Posterior cingulate gyrus (tissue), 11 donors: ENCODE results near the gene MSGN1.
A peak's percentile ranks its signal among the peaks of the same experiment; 100 is the strongest.

ENCODE experiments used
- DNase-seq, 10 donors: peaks; one replicate each; pipeline versions ENCODE4 v3.0.0 to v3.0.0-alpha.2; 2020 to 2021; ENCODE audit warnings: mixed read lengths in 3 of 10
- intact Hi-C: fragments of 100-400 bp; cut with DNase I; formaldehyde crosslinking; loops from one replicate; pipeline ENCODE4 v1.15.1; 2023

The MSGN1 gene, protein sequence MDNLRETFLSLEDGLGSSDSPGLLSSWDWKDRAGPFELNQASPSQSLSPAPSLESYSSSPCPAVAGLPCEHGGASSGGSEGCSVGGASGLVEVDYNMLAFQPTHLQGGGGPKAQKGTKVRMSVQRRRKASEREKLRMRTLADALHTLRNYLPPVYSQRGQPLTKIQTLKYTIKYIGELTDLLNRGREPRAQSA

GRCh38 chr2:17816396-17817245 lies at the start of gene MSGN1:
Gene MSGN1, plus strand, starts transcription at chr2:17816460. Its CDS starts 59 bp downstream, at chr2:17816519.
- intact Hi-C loops = no loop called here
- DNase-seq = no peak

- intact Hi-C loops = no loop called here
Measured at GRCh38 chr2:17768894-17769293, 47.4 kb upstream of the MSGN1 start.

DNA sequence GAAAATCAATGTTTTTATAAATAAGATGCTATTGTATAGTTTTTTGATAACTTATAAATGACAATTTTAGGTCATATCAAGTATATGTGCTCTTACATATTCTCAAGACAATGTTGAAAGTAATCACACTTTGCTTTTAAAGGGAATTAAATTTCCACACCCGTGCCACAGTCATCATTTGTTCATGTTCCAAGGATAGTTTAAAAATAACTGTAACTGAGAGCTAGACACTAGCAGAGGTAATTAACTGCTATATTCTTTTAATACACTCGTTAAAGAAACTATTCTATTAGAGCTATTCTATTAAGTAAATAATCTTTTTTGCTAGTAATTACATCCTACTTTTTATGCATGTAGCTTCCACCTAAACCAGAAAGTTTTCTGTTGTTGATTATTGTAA lies 44.3 kb upstream of the MSGN1 start:
- DNase-seq = no peak
- intact Hi-C loops = no loop called here

More at GRCh38 chr2:17768894-17769293, 47.4 kb upstream of the MSGN1 start:
- DNase-seq = no peak

- intact Hi-C loops = no loop called here
- no peak for DNase-seq
Measured at GRCh38 chr2:17772532-17772931, 43.7 kb upstream of the MSGN1 start.

DNA sequence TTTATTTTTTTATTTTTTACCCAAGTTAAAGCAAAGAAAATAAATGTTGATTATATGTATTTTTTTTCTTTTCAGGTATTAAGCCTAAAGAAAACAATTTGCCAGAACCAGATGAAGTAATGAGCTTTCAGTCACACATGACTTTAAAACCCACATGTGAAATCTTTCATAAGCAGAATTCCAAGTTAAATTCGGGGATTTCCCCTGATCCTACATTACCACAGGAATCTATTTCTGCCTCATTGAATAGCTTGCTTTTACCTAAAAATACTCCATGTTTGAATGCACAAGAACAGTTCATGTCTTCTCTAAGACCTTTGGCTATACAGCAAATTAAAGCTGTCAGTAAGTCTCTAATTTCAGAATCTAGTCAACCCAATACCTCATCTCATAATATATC lies 35.7 kb upstream of the MSGN1 start:
- DNase-seq = no peak

GRCh38 chr2:17781482-17781881 lies 34.8 kb upstream of the MSGN1 start:
- DNase-seq = no peak
- intact Hi-C loops = no loop called here

More for the DNA sequence above, 35.7 kb upstream of the MSGN1 start:
- intact Hi-C loops = no loop called here

DNA sequence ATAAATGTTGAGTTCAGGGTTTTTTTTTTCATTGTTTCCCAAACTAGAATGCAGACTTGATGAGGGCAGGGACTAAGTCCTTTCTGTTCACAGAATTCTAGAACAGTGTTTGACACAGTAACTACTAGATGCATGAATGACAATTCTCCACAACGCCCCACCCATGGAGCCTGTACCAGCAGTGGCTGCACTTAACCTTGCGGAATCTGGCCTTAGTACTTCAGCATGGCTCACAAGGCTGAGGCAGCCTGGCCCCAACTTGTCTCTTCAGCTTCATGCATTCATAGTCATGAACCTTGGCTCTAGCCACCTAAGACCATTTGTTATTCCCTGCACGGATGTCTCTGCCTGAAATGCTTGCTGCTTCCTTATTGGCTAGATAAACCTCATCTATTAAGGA lies 29.5 kb upstream of the MSGN1 start:
- no peak for DNase-seq
- intact Hi-C loops = no loop called here

DNA sequence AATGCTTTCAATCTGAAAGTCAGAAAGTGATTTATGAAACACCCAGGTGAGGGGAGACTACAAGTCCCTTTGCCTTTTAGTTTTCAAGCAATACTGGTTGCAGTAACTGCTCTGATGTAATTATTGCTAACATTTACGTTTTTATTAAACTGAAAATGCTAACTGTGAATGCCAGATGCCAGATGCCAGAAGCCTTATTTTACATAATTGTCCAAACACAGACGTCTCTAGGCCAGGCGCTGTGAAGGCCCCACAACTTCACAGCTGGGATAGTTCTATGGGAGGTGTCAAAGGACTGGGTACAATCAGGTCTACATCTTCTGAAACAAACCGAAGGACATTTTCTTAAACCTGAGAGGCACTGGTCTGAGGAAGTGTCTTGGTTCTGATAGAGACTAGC lies 27.5 kb upstream of the MSGN1 start:
- DNase-seq = no peak
- intact Hi-C loops = no loop called here

GRCh38 chr2:17790536-17790935 lies 25.7 kb upstream of the MSGN1 start:
- intact Hi-C loops = no loop called here
- no peak for DNase-seq

DNA sequence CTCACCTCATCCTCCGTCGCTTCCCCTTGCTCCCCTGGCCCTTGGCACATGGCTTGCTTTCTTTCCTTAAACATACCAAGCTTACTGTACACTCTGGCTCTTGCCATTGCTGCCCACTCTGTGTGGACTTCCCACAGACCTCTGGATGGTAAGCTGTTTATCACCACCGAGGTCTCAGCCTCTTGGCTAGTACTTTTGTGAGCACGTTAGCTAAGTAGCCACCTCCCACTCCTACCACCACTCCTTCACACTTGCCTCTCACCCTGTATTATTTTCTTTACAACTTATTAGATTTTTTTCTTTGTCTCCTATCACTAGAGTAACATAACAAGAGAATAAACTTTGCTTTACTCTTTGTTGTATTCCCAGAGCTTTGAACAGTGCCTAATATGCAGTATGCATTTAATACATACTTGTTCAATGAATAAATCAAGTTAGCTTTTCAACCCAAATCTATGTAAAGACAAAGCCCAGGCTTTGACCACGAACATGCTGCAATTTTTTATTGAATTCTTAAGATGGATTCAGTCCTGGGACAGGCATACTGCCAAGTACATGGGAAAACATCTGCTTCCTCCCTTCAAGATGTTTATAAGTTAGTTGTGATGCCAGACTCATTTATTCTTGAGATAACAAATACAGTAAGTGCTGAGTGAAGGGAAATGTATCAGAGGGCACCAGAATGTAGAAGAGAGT lies 25.0 kb upstream of the MSGN1 start:
- no peak for DNase-seq
- intact Hi-C loops = no loop called here

DNA sequence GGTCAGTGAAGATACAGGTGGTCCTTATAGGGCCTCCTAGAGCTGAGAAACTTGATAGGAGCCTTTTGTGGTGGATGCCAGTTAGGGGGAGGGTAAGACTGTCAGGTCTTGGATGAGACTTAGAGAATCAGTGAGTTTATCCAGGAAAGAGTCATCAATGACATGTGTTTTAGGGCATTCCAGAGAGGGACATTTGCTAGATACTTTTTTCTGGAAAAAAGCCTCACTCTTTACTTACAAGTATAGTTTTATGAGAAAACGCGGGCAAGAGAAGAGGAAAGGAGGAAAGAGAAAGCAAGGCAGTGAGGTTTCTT lies 24.5 kb upstream of the MSGN1 start:
- intact Hi-C loops = no loop called here
- no peak for DNase-seq

DNA sequence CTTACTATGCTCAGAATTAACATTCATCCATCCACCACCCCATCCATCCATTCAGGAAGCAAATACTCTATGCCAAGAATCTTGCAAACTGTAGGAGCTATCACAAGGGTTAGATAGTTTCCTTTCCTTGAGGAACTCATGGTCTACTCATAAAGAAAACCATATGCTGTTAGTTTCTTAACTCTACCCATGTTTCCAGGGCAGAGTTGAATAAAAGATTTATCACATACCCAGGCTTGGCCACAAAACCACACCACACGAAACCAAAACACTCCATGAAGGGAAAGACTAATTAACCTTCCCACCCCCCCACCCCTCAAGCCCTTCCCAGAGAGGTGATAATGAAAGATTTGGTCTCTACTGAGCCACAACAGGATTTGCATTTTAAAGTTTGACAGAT lies 23.7 kb upstream of the MSGN1 start:
- no peak for DNase-seq
- intact Hi-C loops = no loop called here

DNA sequence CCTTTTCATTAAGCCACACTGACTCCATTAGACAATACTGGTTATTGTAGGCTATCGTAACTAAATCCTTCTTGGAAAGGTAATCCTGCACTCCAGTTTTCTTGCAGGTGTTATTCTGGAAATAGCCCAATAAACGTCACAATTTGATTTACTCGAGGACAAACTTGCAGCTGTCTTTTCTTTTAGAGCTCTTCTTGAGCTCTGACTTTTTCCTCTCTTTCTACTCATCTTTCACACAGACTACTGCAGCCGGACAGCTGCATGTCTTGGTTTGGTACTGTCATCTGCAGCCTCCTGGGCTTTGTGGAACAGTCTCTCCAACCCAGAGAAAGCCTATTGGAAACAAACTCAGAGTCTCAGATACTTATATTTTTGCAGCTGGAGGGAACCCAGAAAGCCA lies 23.0 kb upstream of the MSGN1 start:
- no peak for DNase-seq
- intact Hi-C loops = no loop called here

DNA sequence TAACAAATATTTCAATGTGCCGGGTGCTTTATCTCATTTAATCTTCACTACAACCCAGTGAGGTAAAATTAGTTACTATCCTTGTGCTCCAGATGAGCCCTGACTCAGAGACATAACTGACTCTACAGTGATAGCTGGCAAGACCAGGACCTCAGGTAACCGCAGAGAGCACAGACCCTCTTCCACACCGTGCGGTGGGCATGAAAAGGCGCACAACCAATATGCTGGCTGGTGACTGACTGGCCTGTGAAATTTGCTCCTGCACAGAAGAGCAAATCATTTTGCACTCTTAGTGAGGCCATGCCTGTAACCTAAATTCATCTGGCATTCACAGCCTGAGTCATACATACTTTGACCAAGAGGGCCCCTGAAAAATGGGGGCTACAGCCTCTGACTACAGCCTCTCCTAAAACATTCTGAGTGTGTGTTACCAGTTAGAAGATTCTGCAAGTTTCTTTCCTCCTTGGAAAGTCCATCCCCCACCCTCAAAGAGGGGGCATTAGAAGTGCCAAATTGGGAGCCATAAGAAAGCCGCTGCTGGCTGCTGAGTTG lies 22.4 kb upstream of the MSGN1 start:
- intact Hi-C loops = no loop called here
- DNase-seq = no peak

DNA sequence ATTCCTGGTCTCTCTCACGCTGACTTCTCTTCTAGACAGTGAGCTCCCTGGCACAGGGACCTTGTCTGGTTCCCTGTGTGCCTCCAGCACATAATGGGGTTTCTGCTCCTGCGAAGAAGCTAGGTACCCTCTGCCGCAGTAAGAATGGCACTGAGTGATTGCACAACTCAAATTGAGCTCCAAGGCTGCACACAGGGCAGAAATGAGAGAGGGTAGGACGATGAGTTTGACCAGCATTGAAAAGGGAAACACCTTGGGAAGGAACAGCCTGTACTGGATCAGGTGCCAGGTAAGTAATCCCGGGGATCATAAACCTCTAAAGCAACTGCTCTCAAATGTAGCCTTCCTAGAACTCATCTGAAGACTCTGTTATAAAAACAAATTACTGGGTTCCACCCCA lies 21.0 kb upstream of the MSGN1 start:
- intact Hi-C loops = no loop called here

GRCh38 chr2:17798338-17798737 lies 17.9 kb upstream of the MSGN1 start:
- intact Hi-C loops = no loop called here
- no peak for DNase-seq

More for the DNA sequence above, 21.0 kb upstream of the MSGN1 start:
- no peak for DNase-seq

- intact Hi-C loops = no loop called here
- no peak for DNase-seq
Measured at GRCh38 chr2:17799301-17800120, 16.7 kb upstream of the MSGN1 start.

- DNase-seq = peak in 3 of 10 donors; percentile 14 to 20 (median 18)
- intact Hi-C loops = no loop called here
Measured at GRCh38 chr2:17800219-17800618, 16.0 kb upstream of the MSGN1 start.

- intact Hi-C loops = no loop called here
- DNase-seq = no peak
Measured at GRCh38 chr2:17800693-17801458, 15.4 kb upstream of the MSGN1 start.

GRCh38 chr2:17803497-17803896 lies 12.8 kb upstream of the MSGN1 start:
- intact Hi-C loops = no loop called here
- no peak for DNase-seq
